ENCODE measurements around the gene MAPK8IP2.

MAPK8IP2 gene

GRCh38 chr22:50578776-50579310, 21.8 kb upstream of the MAPK8IP2 start:
- H3K9me3 ChIP-seq (ENCODE audit: low read length) = no peaks in the 10 kb centered on the region
- no peak overlapping the region for H2AFZ ChIP-seq (ENCODE audit: low read depth, low read length)
- H3K27me3 ChIP-seq (ENCODE audit: insufficient read depth, low read length) = no peaks in the 10 kb centered on the region
- H3K36me3 ChIP-seq (ENCODE audit: insufficient read depth, low read length) = peaks cover 34% of the 10 kb centered on the region
- no peak overlapping the region for H3K4me3 ChIP-seq (ENCODE audit: low read length)
- H3K4me1 ChIP-seq (ENCODE audit: insufficient read depth, low read length) = peaks cover 13% of the 10 kb centered on the region

- H2AFZ ChIP-seq (ENCODE audit: low read depth, low read length) = no peak overlapping the region
- no peaks in the 10 kb centered on the region for H3K9me3 ChIP-seq (ENCODE audit: low read length)
- H3K4me3 ChIP-seq (ENCODE audit: low read length) = no peak overlapping the region
- H3K4me1 ChIP-seq (ENCODE audit: insufficient read depth, low read length) = peaks cover 13% of the 10 kb centered on the region
- peaks cover 34% of the 10 kb centered on the region for H3K36me3 ChIP-seq (ENCODE audit: insufficient read depth, low read length)
- H3K27me3 ChIP-seq (ENCODE audit: insufficient read depth, low read length) = no peaks in the 10 kb centered on the region
Measured at GRCh38 chr22:50579752-50580151, 20.8 kb upstream of the MAPK8IP2 start.

DNA sequence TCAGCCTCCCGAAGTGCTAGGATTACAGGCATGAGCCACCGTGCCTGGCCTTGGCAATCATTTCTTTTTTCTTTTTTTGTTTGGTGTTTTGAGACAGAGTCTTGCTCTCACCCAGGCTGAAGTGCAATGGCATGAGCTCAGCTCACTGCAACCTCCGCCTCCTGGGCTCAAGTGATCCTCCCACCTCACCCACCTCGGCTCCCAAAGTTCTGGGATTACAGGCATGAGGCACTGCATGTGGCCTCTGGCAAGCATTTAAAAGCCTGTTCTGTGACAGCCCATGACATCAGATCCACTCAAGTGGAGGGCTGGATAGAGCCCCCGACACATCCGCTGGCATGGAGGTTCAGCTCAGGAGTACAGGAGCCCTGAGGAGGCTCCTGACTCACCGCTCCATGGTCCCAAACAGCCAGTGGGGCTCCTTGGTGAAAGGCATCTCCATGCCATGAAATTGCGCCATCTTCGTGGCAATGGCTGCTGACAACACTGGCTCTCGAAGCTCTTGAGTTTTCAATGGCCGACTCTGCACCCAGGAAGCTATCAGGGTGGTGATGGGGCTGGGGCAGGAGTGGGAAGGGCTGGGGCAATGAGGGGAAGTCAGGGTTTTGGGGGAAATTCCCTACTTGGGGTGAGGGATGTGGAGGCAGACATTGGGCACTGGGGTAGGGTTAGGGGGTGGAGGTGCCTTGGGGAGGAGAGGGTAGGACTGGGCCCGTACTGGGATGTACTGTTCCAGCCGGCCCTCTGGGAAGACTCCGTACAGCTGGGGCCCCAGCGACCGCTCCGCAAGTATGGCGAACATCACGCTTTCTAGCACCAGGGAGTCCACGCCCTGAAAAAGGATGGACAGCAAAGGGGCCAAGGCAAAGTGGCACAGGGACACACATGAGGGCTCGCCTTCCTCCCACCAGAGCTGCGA, 19.3 kb upstream of the MAPK8IP2 start:
- H3K4me1 ChIP-seq (ENCODE audit: insufficient read depth, low read length) = peaks cover 13% of the 10 kb centered on the region
- H3K36me3 ChIP-seq (ENCODE audit: insufficient read depth, low read length) = peaks cover 28% of the 10 kb centered on the region
- H3K4me3 ChIP-seq (ENCODE audit: low read length) = peak overlapping the region; percentile 86

GRCh38 chr22:50581950-50582492, 18.6 kb upstream of the MAPK8IP2 start:
- peaks cover 13% of the 10 kb centered on the region for H3K4me1 ChIP-seq (ENCODE audit: insufficient read depth, low read length)
- H3K4me3 ChIP-seq (ENCODE audit: low read length) = peak overlapping the region; percentile 86
- H3K27me3 ChIP-seq (ENCODE audit: insufficient read depth, low read length) = no peaks in the 10 kb centered on the region
- H2AFZ ChIP-seq (ENCODE audit: low read depth, low read length) = peak overlapping the region; percentile 82
- H3K36me3 ChIP-seq (ENCODE audit: insufficient read depth, low read length) = peaks cover 28% of the 10 kb centered on the region
- H3K9me3 ChIP-seq (ENCODE audit: low read length) = no peaks in the 10 kb centered on the region

More for the DNA sequence above, 19.3 kb upstream of the MAPK8IP2 start:
- Histone ChIP-seq H3K27me3 (ENCODE audit: insufficient read depth, low read length) (no peaks in the 10 kb centered on the region), H2AFZ (ENCODE audit: low read depth, low read length) (no peak overlapping the region), H3K9me3 (ENCODE audit: low read length) (no peaks in the 10 kb centered on the region)

- no peaks in the 10 kb centered on the region for H3K27me3 ChIP-seq (ENCODE audit: insufficient read depth, low read length)
- H2AFZ ChIP-seq (ENCODE audit: low read depth, low read length) = peak within 1 kb of the TSS; percentile 82
- peaks cover 13% of the 10 kb centered on the region for H3K4me1 ChIP-seq (ENCODE audit: insufficient read depth, low read length)
- H3K9me3 ChIP-seq (ENCODE audit: low read length) = no peaks in the 10 kb centered on the region
- peak within 1 kb of the TSS; percentile 86 for H3K4me3 ChIP-seq (ENCODE audit: low read length)
- peaks cover 28% of the 10 kb centered on the region for H3K36me3 ChIP-seq (ENCODE audit: insufficient read depth, low read length)
Measured at GRCh38 chr22:50582493-50583293, 17.9 kb upstream of the MAPK8IP2 start, which contains the start of gene CHKB. Gene CHKB, minus strand, starts transcription at chr22:50582849. Its CDS starts 68 bp downstream, at chr22:50582781.

GRCh38 chr22:50583294-50583861, 17.2 kb upstream of the MAPK8IP2 start:
- Histone ChIP-seq H2AFZ (ENCODE audit: low read depth, low read length) (peak overlapping the region; percentile 58), H3K27me3 (ENCODE audit: insufficient read depth, low read length) (no peaks in the 10 kb centered on the region), H3K9me3 (ENCODE audit: low read length) (no peaks in the 10 kb centered on the region), H3K36me3 (ENCODE audit: insufficient read depth, low read length) (peaks cover 27% of the 10 kb centered on the region), H3K4me1 (ENCODE audit: insufficient read depth, low read length) (peaks cover 13% of the 10 kb centered on the region), H3K4me3 (ENCODE audit: low read length) (peak overlapping the region; percentile 86)

GRCh38 chr22:50584106-50585096, 16.2 kb upstream of the MAPK8IP2 start:
- H3K4me1 ChIP-seq (ENCODE audit: insufficient read depth, low read length) = peaks cover 13% of the 10 kb centered on the region
- H2AFZ ChIP-seq (ENCODE audit: low read depth, low read length) = no peak overlapping the region
- no peak overlapping the region for H3K4me3 ChIP-seq (ENCODE audit: low read length)
- peaks cover 18% of the 10 kb centered on the region for H3K36me3 ChIP-seq (ENCODE audit: insufficient read depth, low read length)
- peaks cover 3% of the 10 kb centered on the region for H3K9me3 ChIP-seq (ENCODE audit: low read length)
- H3K27me3 ChIP-seq (ENCODE audit: insufficient read depth, low read length) = no peaks in the 10 kb centered on the region

- Histone ChIP-seq H3K9me3 (ENCODE audit: low read length) (peaks cover 3% of the 10 kb centered on the region), H3K27me3 (ENCODE audit: insufficient read depth, low read length) (no peaks in the 10 kb centered on the region), H3K36me3 (ENCODE audit: insufficient read depth, low read length) (peaks cover 9% of the 10 kb centered on the region), H3K4me1 (ENCODE audit: insufficient read depth, low read length) (peaks cover 13% of the 10 kb centered on the region), H2AFZ (ENCODE audit: low read depth, low read length) (no peak overlapping the region), H3K4me3 (ENCODE audit: low read length) (no peak overlapping the region)
Measured at GRCh38 chr22:50585238-50585637, 15.4 kb upstream of the MAPK8IP2 start.

- Histone ChIP-seq H3K4me3 (ENCODE audit: low read length) (no peak overlapping the region), H3K36me3 (ENCODE audit: insufficient read depth, low read length) (peaks cover 6% of the 10 kb centered on the region), H3K4me1 (ENCODE audit: insufficient read depth, low read length) (peaks cover 13% of the 10 kb centered on the region), H3K27me3 (ENCODE audit: insufficient read depth, low read length) (no peaks in the 10 kb centered on the region), H2AFZ (ENCODE audit: low read depth, low read length) (no peak overlapping the region), H3K9me3 (ENCODE audit: low read length) (peaks cover 3% of the 10 kb centered on the region)
Measured at GRCh38 chr22:50585781-50586180, 14.8 kb upstream of the MAPK8IP2 start.

GRCh38 chr22:50586416-50586815, 14.2 kb upstream of the MAPK8IP2 start:
- Histone ChIP-seq H3K36me3 (ENCODE audit: insufficient read depth, low read length) (no peaks in the 10 kb centered on the region), H3K4me1 (ENCODE audit: insufficient read depth, low read length) (peaks cover 11% of the 10 kb centered on the region)

GRCh38 chr22:50587407-50587806, 13.2 kb upstream of the MAPK8IP2 start:
- Histone ChIP-seq H3K36me3 (ENCODE audit: insufficient read depth, low read length) (no peaks in the 10 kb centered on the region), H3K4me1 (ENCODE audit: insufficient read depth, low read length) (peaks cover 4% of the 10 kb centered on the region), H3K9me3 (ENCODE audit: low read length) (peaks cover 3% of the 10 kb centered on the region), H3K27me3 (ENCODE audit: insufficient read depth, low read length) (no peaks in the 10 kb centered on the region), H3K4me3 (ENCODE audit: low read length) (no peak overlapping the region), H2AFZ (ENCODE audit: low read depth, low read length) (no peak overlapping the region)

More at GRCh38 chr22:50586416-50586815, 14.2 kb upstream of the MAPK8IP2 start:
- H2AFZ ChIP-seq (ENCODE audit: low read depth, low read length) = no peak overlapping the region
- no peak overlapping the region for H3K4me3 ChIP-seq (ENCODE audit: low read length)
- no peaks in the 10 kb centered on the region for H3K27me3 ChIP-seq (ENCODE audit: insufficient read depth, low read length)
- peaks cover 3% of the 10 kb centered on the region for H3K9me3 ChIP-seq (ENCODE audit: low read length)
